AG04449 (cell line): ENCODE results near the gene MEGF11.

Source experiments
- CTCF ChIA-PET: fragments of 350-600 bp; formaldehyde crosslinking; extraction: SDS; loops from one replicate; lab custom pipeline; 2021; ENCODE audit warnings: antibody characterized with exemption; lab: Yijun Ruan, JAX
- POLR2A ChIA-PET: fragments of 400-600, 350-600 bp; formaldehyde crosslinking; extraction: SDS; loops from one replicate; lab custom pipeline; 2020; ENCODE audit warnings: antibody characterized with exemption, inconsistent platforms; lab: Yijun Ruan, JAX
- DNase-seq: peaks from one replicate; pipeline ENCODE4 v3.0.0-alpha.2; 2010; ENCODE audit warnings: low read depth, low spot score
- H3K4me3 ChIP-seq: 2 replicates; pipeline ENCODE4 v1.5.1; 2011; ENCODE audit warnings: low read depth, mild to moderate bottlenecking, control low read depth, low read length
- TF ChIP-seq, protein P1 (sequence below): IDR thresholded peaks from one replicate; pipeline ENCODE4 v1.5.1; 2011; ENCODE audit warnings: mild to moderate bottlenecking, moderate library complexity, low read length, control low read depth, inconsistent platforms; ENCODE audit not compliant: insufficient read depth; ENCODE audit errors: missing control alignments

MEGF11 gene

DNA sequence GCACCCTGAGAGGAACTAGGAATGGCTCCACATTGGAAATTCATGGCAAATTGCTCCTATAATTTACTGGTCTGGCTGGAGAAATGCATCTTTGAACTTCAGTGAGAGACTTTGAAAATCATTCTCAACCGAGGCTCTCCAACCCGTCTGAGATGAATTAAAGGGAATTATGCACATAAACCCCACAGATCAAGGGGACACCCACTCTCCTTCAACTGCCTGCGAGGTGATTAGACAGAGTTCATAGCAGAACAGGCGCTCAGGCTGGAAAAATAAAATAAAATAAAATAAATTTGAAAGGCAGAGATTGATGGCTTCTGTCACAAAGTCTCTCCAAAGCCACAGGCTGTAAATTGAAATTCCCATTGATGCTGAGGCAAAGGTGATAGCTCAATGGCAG is 37.7 kb downstream of the MEGF11 start:
- CTCF ChIA-PET = no interaction called here
- TF ChIP-seq, protein P1, sequence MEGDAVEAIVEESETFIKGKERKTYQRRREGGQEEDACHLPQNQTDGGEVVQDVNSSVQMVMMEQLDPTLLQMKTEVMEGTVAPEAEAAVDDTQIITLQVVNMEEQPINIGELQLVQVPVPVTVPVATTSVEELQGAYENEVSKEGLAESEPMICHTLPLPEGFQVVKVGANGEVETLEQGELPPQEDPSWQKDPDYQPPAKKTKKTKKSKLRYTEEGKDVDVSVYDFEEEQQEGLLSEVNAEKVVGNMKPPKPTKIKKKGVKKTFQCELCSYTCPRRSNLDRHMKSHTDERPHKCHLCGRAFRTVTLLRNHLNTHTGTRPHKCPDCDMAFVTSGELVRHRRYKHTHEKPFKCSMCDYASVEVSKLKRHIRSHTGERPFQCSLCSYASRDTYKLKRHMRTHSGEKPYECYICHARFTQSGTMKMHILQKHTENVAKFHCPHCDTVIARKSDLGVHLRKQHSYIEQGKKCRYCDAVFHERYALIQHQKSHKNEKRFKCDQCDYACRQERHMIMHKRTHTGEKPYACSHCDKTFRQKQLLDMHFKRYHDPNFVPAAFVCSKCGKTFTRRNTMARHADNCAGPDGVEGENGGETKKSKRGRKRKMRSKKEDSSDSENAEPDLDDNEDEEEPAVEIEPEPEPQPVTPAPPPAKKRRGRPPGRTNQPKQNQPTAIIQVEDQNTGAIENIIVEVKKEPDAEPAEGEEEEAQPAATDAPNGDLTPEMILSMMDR = no peak
- no peak overlapping the region for H3K4me3 ChIP-seq
- POLR2A ChIA-PET = no interaction called here
- no peak for DNase-seq

DNA sequence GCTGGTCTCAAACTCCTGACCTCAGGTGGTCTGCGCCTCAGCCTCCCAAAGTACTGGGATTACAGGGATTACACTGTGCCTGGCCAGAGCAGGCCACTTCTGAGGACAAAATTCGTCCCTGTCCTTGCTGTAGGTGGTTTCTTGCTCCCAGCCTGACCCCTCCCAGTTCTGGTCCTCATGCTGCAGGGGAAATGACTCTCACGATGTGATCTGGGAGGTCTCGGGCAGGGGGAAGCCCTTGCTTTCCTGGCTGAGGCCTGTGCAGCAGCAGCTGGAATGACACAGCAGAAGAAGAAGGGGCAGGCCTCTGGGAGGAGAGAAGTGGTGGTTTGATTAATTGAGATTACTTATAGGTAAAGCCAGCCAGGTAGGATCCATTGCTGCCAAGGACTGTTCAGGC is 39.3 kb downstream of the MEGF11 start:
- TF ChIP-seq, protein P1 = no peak
- H3K4me3 ChIP-seq = no peak overlapping the region
- no peak for DNase-seq
- ChIA-PET POLR2A (no interaction called here), CTCF (no interaction called here)

DNA sequence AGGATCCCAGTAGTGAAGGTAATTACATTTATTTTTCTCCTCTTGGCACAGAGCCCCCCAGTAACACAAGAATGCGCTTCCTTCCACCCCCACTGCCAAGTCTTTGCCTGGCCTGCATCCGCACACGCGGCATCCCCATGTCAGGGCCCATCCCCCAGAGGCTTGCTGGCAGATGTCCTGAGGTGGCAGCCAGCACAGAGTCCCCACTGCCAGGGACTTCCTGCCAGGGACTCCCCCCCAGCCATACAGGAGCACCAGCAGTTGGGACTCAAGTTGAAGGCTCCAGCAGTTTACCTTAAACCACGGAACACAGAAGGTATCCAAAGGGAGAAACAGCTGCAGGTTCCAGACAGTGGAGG is 41.0 kb downstream of the MEGF11 start:
- TF ChIP-seq, protein P1 = no peak
- CTCF ChIA-PET = no interaction called here
- POLR2A ChIA-PET = no interaction called here
- no peak for DNase-seq
- H3K4me3 ChIP-seq = no peak overlapping the region

DNA sequence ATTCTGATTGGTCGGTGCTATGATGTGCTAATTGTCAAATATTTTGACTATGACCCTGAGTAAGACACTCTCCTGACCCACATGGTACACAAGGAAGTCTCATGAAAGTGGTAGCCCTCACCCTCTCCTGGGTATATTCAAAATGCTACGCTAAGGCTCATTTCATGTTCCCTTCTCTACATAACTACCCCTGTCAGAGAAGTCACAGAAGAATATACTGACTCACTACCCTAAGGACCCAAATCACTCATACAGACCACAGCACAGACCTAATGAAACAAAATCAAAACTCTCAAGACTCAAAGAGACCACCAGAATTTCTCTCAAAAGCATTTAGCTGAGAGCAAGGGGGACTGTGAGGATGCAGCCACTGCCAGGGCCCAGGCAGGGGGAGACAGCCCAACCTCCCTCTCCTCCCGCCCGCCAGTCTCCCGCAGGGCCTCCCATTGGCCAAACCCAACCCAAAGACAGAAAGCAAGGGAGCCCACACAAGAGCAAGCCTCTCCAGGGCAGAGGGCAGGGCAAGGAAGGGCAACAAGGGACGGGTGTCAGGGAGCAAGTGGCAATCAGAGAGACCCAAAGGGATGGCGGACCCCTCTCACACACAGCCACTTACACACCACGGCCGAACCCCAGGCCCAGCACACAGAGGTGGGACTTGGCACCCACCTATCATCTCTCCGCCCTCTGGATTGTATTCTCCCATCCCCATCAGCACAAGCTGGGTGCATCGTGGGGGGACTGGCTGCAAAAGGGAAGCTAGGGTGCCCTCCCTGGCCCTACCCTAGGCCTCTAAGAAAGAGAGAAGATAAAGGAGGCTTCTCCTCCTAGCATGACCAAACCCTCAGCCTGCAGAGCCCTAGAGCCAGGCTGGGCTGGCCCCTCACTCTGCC is 41.6 kb downstream of the MEGF11 start:
- TF ChIP-seq, protein P1 = no peak
- POLR2A ChIA-PET = no interaction called here

DNA sequence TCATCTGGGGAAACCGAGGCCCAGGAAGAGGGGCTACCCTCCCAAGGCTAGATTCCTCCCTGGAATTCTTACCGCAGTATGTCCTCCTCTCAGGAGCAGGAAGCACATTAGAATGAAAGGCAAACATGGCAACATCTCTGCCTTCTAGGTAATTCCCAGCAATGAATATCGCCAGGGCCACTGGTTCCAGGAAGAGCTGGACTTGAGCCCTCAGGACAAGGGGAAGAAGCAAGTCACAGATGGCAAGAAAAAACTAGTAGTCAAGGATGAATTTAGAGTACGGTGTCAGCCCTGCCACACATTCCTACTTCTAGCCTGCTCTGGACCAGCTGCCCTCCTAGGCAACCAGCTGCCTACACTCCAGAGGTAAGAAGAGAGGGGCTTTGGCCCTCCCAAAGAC is 42.9 kb downstream of the MEGF11 start:
- no peak for DNase-seq
- TF ChIP-seq, protein P1 = no peak
- ChIA-PET CTCF (no interaction called here), POLR2A (no interaction called here)
- no peak overlapping the region for H3K4me3 ChIP-seq

More for the DNA sequence above, 41.6 kb downstream of the MEGF11 start:
- DNase-seq = no peak
- no peak overlapping the region for H3K4me3 ChIP-seq
- CTCF ChIA-PET = no interaction called here

DNA sequence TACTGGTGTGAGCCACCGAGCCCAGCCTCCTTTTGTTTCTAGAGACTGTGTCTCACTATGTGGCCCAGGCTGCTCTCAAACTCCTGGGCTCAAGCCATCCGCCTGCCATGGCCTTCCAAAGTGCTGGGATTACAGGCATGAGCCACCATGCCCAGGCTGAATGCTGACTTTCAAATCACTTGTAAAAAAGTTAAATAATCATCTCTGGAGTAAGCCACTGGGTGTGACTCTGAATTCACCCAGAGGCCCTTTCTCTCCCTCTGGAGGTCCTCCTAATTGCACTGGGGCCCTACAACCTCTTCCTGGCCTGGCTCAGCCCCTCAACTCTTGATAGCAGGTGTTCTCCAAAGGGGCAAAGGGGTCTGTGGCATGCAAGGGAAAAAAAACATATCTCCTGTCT is 54.8 kb downstream of the MEGF11 start:
- ChIA-PET POLR2A (no interaction called here), CTCF (no interaction called here)
- TF ChIP-seq, protein P1 = no peak

More for the DNA sequence above, 54.8 kb downstream of the MEGF11 start:
- H3K4me3 ChIP-seq = no peak overlapping the region
- no peak for DNase-seq
